MM.1S (cell line): ENCODE data around the gene ZBTB46.

Source experiments
- DNase-seq: peaks from one replicate; pipeline ENCODE4 v3.0.0-alpha.2; 2015
- H2AFZ ChIP-seq: fragments of 300-600 bp; sonication (generic); 2 replicates; pipeline ENCODE4 v1.6.0; 2016; ENCODE audit warnings: antibody characterized with exemption, low read length
- H3F3A ChIP-seq: fragments of 300-600 bp; sonication (generic); 2 replicates; pipeline ENCODE4 v1.6.1; 2016; ENCODE audit warnings: mild to moderate bottlenecking, antibody characterized with exemption, low read length, moderate library complexity, mixed read lengths; ENCODE audit not compliant: insufficient read depth
- H3K27ac ChIP-seq: fragments of 300-600 bp; sonication (generic); 2 replicates; pipeline ENCODE4 v1.5.1; 2016; ENCODE audit warnings: mild to moderate bottlenecking, low read length
- H3K27me3 ChIP-seq: fragments of 300-600 bp; sonication (generic); replicated peaks from 2 replicates; pipeline ENCODE4 v1.6.0; 2016; ENCODE audit warnings: low read length; ENCODE audit not compliant: insufficient read depth
- H3K36me3 ChIP-seq: fragments of 300-600 bp; sonication (generic); replicated peaks from 2 replicates; pipeline ENCODE4 v1.6.1; 2016; ENCODE audit warnings: mild to moderate bottlenecking, low read length, mixed read lengths; ENCODE audit not compliant: insufficient read depth
- H3K4me1 ChIP-seq: fragments of 300-600 bp; sonication (generic); 2 replicates; pipeline ENCODE4 v1.6.1; 2016; ENCODE audit warnings: low read length, mixed read lengths
- H3K4me2 ChIP-seq: fragments of 300-600 bp; sonication (generic); 2 replicates; pipeline ENCODE4 v1.6.0; 2016; ENCODE audit warnings: low read depth, low read length
- H3K4me3 ChIP-seq: fragments of 300-600 bp; sonication (generic); 2 replicates; pipeline ENCODE4 v1.5.1; 2016; ENCODE audit warnings: low read length, mixed read lengths
- H3K79me2 ChIP-seq: fragments of 300-600 bp; sonication (generic); 2 replicates; pipeline ENCODE4 v1.6.1; 2016; ENCODE audit warnings: mixed run types, low read length, mixed read lengths
- H3K9ac ChIP-seq: fragments of 300-600 bp; sonication (generic); 2 replicates; pipeline ENCODE4 v1.6.1; 2016; ENCODE audit warnings: low read length, mixed read lengths
- H3K9me2 ChIP-seq: fragments of 300-600 bp; sonication (generic); replicated peaks from 2 replicates; pipeline ENCODE4 v1.6.1; 2016; ENCODE audit warnings: mild to moderate bottlenecking, low read length, mixed read lengths; ENCODE audit not compliant: insufficient read depth
- H3K9me3 ChIP-seq: fragments of 300-600 bp; sonication (generic); replicated peaks from 2 replicates; pipeline ENCODE4 v1.6.1; 2016; ENCODE audit warnings: mild to moderate bottlenecking, low read length, mixed read lengths; ENCODE audit not compliant: insufficient read depth
- H4K20me1 ChIP-seq: fragments of 300-600 bp; sonication (generic); 2 replicates; pipeline ENCODE4 v1.6.1; 2016; ENCODE audit warnings: mild to moderate bottlenecking, low read length, moderate library complexity, mixed read lengths; ENCODE audit not compliant: insufficient read depth
- CTCF ChIP-seq: fragments of 300-600 bp; sonication (generic); IDR thresholded peaks from 2 replicates; pipeline ENCODE4 v1.5.1; 2016; ENCODE audit warnings: antibody characterized with exemption, low read length, mixed read lengths
- EZH2 ChIP-seq: fragments of 300-600 bp; sonication (generic); optimal IDR thresholded peaks from 2 replicates; pipeline ENCODE3; 2017; ENCODE audit warnings: low read depth, mild to moderate bottlenecking, antibody characterized with exemption, low read length, mixed read lengths
- EZH2phosphoT487 ChIP-seq: fragments of 300-600 bp; sonication (generic); IDR thresholded peaks from 2 replicates; pipeline ENCODE4 v1.6.1; 2018; ENCODE audit warnings: antibody characterized with exemption, low read length

The ZBTB46 gene

GRCh38 chr20:63819224-63819921, 11.7 kb downstream of the ZBTB46 start:
- H3K79me2 ChIP-seq = no peaks in the 10 kb centered on the region
- H2AFZ ChIP-seq = peak overlapping the region; percentile 4; the same call in 1 of the 2 replicates
- H3K27ac ChIP-seq = peak overlapping the region; percentile 12; the same call in 1 of the 2 replicates
- H4K20me1 ChIP-seq = no peaks in the 10 kb centered on the region
- peaks cover 63% of the 10 kb centered on the region for H3K27me3 ChIP-seq
- H3K9me3 ChIP-seq = no peaks in the 10 kb centered on the region
- peak overlapping the region; percentile 43 for H3K4me3 ChIP-seq
- peak overlapping the region; percentile 13; the same call in 1 of the 2 replicates for H3K9ac ChIP-seq
- H3K4me1 ChIP-seq = no peaks in the 10 kb centered on the region
- peak; percentile 60 for DNase-seq
- peak overlapping the region; percentile 60 for H3K4me2 ChIP-seq
- H3F3A ChIP-seq = no peaks in the 10 kb centered on the region
- TF ChIP-seq CTCF (peak; percentile 45), EZH2 (no peak)
- no peaks in the 10 kb centered on the region for H3K9me2 ChIP-seq
- H3K36me3 ChIP-seq = no peaks in the 10 kb centered on the region

- H3K36me3 ChIP-seq = no peaks in the 10 kb centered on the region
- H3K9me2 ChIP-seq = no peaks in the 10 kb centered on the region
- peaks cover 54% of the 10 kb centered on the region for H3K27me3 ChIP-seq
- no peaks in the 10 kb centered on the region for H4K20me1 ChIP-seq
- no peaks in the 10 kb centered on the region for H3K9me3 ChIP-seq
- peaks cover 3% of the 10 kb centered on the region; the same call in 1 of the 2 replicates for H3F3A ChIP-seq
- H3K79me2 ChIP-seq = no peaks in the 10 kb centered on the region
- no peak overlapping the region for H3K4me2 ChIP-seq
- no peak for DNase-seq
- TF ChIP-seq CTCF = no peak
- TF ChIP-seq EZH2 = no peak
- no peak for TF ChIP-seq EZH2phosphoT487
- no peak overlapping the region for H3K27ac ChIP-seq
- H2AFZ ChIP-seq = no peak overlapping the region
- no peak overlapping the region for H3K9ac ChIP-seq
- no peak overlapping the region for H3K4me3 ChIP-seq
- H3K4me1 ChIP-seq = no peaks in the 10 kb centered on the region
Measured at GRCh38 chr20:63815615-63816253, 15.3 kb downstream of the ZBTB46 start.

- H3K36me3 ChIP-seq = no peaks in the 10 kb centered on the region
- H2AFZ ChIP-seq = no peak overlapping the region
- H3K4me2 ChIP-seq = no peak overlapping the region
- H3K9me2 ChIP-seq = no peaks in the 10 kb centered on the region
- no peaks in the 10 kb centered on the region for H3K9me3 ChIP-seq
- TF ChIP-seq CTCF = no peak
- no peak for TF ChIP-seq EZH2
- TF ChIP-seq EZH2phosphoT487 = no peak
- peaks cover 3% of the 10 kb centered on the region; the same call in 1 of the 2 replicates for H3F3A ChIP-seq
- no peaks in the 10 kb centered on the region for H3K79me2 ChIP-seq
- DNase-seq = no peak
- no peaks in the 10 kb centered on the region for H3K4me1 ChIP-seq
- no peak overlapping the region for H3K4me3 ChIP-seq
- peaks cover 57% of the 10 kb centered on the region for H3K27me3 ChIP-seq
- H3K9ac ChIP-seq = no peak overlapping the region
- H3K27ac ChIP-seq = no peak overlapping the region
- H4K20me1 ChIP-seq = no peaks in the 10 kb centered on the region
Measured at GRCh38 chr20:63814891-63815614, 16.0 kb downstream of the ZBTB46 start.
